HG02610 (cell line): ENCODE measurements around the gene PSMC3IP.
"Not testable (repeated sequence)": the region's sequence is repeated elsewhere in the genome, so short reads cannot be mapped to it uniquely, and the experiment has no call there.

Experiments
- ATAC-seq: cut with Tn5 transposase; IDR thresholded peaks from one replicate; pipeline ENCODE4 v1.9.1; 2021; ENCODE audit warnings: mild to moderate bottlenecking, moderate library complexity; ENCODE audit not compliant: unreplicated experiment

The PSMC3IP gene, protein sequence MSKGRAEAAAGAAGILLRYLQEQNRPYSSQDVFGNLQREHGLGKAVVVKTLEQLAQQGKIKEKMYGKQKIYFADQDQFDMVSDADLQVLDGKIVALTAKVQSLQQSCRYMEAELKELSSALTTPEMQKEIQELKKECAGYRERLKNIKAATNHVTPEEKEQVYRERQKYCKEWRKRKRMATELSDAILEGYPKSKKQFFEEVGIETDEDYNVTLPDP

DNA sequence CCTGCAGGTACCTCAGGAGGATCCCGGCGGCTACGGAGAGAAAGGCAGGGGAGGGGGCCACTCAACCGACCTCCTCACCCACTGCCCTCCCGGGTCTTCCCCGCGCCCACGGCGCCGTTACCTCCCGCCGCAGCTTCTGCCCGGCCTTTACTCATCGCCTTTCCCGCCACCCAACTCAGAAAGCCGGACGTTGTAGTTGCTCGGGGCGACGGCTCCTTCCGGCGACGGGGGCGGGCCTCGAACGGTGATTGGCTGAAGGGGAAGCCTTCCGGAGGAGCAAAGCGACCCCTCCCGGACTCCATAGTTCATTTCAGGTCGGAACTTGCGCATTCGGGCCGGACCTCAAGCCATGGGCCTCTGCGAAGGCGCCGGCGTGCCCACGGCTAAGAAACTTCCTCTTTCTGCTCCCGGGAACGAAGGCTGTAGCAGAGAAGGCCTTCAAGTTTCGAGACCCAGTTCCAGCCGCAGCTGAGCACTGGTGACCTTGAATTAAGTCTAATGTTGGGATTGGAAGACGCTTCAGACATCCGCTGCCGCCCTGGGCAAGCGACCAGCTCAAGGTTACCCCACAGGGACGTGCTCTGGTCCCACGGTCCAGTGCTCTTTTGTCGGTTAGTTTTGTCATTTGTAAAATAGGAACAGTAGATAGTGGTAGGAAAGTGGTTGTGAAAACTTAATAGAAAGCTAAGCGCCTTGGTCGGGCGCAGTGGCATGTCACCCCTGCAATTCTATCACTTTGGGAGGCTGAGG is at the start of gene PSMC3IP:
Gene PSMC3IP, minus strand, starts transcription at position 198 of the 750 bp plus-strand sequence. Its CDS starts 43 bp downstream, at position 155.
- ATAC-seq = peak; percentile 77

DNA sequence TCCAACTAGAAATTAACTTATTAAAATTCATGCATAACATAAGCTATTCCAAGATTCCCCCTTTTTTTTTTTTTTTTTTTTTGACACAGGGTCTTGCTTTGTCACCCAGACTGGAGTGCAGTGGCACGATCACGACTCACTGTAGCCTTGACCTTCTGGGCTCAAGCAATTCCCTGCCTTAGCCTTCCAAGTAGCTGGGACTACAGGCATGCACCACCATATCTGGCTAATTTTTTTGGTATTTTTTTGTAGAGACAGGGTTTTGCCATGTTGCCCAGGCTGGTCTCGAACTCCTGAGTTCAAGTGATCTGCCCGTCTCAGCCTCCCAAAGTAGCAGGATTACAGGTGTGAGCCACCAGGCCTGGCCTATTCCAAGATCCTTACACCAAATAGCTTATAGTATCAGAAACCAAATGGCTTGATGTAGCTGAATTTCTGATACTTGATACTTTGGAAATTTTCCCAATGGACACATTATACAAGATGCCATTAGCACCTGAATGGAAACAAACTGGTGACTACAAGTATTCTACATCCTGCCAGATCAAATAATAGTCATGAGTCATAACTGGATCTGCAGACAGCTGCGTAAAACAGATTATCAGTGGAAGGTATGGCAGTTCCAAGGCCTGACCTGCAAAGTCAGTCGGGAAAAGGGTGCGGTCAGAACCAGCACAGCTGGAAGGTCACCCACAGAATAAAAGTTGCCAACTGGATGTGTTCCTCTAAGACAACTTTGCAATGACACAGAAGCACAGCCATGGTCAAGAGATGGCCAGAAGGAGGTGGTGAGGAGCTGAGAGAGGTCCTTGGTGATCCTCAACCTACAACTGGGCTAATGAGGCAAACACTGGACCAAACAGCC is 46.4 kb upstream of the PSMC3IP start:
- no peak for ATAC-seq

DNA sequence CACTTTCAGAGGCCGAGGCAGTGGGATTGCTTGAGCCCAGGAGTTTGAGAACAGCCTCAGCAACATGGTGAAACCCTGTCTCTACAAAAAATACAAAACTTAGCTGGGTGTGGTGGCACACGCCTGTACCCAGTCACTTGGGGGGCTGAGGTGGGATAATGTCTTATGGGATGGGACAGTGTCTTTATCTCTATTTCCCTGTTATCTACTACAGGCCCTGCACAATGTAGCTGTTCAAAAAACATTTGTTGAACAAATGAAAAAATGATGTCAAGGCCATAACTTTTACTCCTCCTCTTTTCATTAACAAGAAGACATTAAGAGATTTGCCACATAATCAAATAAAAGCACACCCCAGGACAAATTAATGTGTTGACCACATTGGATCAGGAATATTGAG is 45.7 kb upstream of the PSMC3IP start:
- ATAC-seq = no peak

DNA sequence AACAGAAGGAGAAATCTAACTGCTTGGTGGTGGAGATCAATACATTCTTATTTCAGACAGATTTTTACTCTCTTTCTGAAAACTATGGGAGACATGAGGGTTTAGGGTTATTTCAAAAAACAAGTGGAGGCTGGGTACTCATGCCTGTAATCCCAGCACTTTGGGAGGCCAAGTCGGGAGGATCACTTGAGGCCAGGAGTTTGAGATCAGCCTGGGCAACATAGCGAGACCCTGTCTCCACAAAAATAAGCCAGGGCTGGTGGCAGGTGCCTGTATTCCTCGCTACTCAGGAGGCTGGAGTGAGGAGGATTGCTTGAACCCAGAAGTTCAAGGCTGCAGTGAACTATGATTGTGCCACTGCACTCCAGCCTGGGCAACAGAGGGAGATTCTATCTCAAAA is 44.5 kb upstream of the PSMC3IP start:
- ATAC-seq = not testable (repeated sequence)

DNA sequence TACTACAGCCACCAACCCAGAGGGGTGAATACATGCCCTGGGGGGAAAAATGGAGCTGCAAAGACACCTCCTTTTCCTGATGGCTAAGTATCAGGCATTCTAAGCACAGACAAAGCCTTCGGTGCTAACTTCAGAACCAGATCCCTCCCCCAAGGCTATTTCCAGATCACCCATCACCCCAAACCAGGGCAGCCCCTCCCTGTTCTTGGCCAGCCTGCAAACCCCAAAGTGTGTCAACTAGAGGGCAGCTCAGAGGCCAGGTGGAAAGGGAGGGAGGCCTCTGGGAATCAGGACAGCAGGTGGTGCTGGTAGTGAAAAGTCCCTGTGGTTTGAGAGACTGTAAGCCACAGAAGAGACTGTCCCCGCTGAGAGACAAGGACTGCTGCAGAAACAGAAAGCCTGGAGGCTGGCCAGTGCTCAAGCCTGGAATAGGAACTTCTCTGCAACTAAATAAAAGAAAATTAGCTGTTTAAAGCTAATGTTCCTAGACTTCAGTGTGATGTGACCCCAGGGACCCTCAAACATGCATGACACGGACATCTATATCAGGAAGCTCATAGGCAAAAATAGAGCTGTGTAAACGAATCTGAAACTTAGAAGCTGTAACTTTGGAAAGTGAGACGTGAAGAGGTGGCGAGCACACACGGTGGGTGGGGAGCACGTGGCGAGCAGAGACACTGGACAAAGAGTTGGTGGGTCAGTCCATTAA is 41.1 kb upstream of the PSMC3IP start:
- peak; percentile 69 for ATAC-seq

DNA sequence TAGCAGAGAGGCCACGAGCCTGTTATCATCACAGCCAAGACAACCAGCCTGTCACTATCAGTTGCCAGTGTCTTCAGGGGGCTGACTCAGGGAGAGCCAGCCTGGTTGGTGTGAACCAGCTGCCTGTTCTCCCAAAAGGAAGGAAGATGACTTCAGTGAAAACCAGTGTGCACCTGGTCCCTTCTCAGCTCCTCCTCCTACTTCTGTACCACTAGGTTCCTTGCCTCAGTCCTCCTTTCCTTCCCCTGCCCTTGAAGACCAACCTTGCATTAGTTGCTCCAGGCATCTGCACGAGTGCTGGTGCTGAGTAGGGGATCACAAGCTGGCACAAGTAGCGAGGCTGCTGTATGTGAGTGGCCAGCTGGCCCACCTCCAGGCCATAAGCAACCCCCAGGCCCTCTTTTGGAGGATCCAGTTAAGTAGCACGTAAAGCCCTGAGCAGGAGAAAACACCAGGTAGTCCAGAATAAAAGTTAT is 40.5 kb upstream of the PSMC3IP start:
- ATAC-seq = no peak

DNA sequence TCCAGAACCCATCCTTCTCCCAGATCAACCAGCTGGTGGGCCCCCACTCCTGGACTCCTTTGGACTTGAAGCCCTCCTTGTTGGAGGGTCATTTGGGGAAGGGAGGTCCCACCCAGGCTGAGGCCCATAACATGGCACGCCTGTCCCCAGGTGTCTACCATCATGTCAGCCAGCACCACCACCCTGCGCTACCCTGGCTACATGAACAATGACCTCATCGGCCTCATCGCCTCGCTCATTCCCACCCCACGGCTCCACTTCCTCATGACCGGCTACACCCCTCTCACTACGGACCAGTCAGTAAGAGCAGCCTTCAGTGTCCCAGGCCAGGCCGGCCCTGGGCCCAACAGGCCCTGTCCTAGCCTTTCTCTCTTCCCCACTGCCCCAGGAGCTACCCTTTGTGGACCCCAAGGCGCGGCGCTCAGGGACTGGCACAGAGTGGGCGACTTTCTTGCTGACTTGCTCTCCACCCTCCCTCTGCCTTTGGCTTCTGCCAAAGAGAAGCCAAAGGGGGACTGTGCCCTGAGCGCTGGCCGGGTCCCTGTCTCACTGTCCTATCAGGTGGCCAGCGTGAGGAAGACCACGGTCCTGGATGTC is 36.3 kb upstream of the PSMC3IP start:
- ATAC-seq = no peak

DNA sequence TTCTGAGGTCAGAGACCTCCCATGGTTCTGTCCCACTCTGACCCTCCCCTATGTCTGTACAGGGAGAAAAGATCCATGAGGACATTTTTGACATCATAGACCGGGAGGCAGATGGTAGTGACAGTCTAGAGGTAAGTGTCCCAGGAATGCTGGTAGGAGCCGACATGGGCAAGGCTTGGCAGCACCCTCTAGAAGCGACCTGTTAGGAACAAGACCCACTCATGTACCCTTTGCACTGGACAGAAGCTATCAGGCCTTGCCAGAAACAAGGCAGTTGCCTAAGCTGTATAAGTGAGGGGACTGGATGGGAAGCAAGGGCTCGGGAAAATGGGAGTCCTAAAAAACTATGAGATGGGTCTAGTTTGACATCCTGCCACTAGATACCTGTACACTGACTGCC is 34.5 kb upstream of the PSMC3IP start:
- ATAC-seq = no peak

DNA sequence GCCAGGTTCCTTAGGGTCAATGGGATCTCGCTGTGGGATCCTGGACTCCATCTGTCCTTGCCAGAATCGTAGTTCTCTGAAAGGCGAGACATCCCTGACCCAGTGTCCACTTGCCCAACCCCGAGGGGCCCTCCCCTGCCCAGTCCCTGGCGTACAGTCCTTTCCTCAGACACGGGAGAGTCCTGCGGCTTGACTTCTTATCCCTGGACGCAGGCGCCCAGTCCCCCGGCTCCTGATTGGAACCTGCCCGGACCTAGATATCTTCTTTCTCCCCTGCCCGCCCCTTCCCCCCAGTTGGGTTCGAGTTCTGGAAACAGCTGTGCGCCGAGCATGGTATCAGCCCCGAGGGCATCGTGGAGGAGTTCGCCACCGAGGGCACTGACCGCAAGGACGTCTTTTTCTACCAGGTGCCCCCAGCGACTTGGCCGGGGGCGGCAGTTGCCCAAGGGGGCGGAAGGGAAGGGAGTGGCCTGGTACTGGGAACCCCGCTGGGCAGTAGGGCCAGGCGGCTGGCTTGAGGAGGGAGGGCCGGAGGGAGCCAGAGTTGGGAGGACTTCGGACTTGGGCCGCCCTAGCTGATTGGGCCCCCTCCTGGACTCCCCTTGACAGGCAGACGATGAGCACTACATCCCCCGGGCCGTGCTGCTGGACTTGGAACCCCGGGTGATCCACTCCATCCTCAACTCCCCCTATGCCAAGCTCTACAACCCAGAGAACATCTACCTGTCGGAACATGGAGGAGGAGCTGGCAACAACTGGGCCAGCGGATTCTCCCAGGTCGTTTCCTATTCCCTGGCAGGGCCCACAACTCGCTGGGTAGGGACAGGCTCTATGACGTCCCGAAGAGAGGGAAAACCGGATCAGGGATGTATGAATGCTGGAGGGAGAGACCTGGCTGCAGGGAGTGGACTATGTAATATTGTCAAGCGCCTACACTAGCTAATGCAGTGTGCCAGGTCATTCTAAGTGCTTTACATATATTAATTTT is 32.6 kb upstream of the PSMC3IP start:
- peak; percentile 7 for ATAC-seq

DNA sequence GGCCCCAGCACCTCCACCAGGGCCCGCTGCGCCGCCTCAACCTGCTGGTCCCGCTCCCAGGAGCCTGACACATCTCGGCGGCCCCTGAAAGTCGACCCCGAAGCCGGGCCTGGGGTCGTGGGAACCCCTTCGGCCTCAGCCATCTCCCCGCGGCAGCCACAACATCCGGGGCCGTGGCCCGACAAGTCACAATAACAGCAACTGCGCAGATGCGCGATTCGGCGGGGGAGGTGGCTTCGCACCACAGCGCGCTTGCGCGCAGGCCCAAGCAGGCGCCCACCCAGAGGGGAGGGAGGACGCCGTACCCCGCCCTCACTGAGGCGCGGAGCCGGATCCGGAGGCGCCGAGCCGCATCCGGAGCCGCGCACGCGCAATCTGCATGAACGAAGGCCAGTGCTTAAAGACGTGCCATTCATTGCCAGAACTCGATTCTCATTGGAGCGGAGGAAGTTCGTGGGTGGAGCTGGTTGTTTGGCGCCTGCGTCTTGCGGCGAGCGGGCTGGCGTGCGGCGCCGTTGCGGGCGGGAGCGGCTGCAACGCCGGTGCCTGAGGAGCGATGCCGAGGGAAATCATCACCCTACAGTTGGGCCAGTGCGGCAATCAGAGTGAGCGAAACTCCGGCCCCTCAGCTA is 31.8 kb upstream of the PSMC3IP start, which contains the start of the genes RETREG3 and TUBG1:
Gene RETREG3, minus strand, starts transcription at position 193 of the 632 bp plus-strand sequence. Its CDS starts 50 bp downstream, at position 143.
Gene TUBG1, plus strand, starts transcription at position 502 of the 632 bp plus-strand sequence. Its CDS starts 55 bp downstream, at position 557.
- peak; percentile 86 for ATAC-seq

DNA sequence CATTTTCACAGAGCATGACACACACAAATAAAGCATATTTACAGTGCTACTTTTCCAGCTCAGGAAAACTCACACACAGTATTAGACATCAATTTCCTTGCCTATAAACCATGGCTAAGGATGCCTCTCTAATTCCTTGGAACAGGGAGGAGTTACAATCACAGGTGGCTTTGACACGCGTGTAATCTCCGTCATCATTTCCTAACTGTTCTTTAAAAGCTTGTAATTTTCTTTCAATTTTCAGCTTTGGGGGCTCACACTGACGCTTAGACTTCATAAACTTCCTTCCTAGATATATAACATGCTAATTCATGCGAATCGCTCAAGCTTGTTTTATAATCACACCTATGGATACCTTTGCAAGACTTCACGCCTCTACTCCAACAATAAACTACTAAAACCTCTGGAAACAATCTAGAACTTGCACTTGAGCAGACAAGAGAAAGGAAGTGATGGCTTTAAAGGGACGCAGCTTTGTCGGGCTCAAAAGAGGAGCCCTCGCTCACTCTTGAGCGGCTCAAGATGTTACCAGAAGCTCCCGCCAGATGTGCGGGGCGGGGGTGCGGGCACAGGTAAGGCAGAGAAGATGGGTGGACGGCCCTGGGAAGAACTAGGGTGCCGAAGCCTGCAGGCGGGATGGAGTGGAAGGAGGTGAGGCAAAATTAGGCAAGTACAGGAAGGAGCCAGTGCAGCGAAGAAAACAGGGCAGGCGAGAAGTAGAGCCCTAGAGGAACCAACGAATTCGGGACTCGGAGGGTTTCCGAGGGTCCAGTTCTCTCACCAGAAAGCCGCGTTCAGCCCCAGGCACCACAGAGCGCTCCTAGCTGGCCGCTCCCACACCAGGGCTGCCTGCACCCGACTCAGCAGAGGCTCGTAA is 31.0 kb upstream of the PSMC3IP start:
- peak; percentile 21 for ATAC-seq

DNA sequence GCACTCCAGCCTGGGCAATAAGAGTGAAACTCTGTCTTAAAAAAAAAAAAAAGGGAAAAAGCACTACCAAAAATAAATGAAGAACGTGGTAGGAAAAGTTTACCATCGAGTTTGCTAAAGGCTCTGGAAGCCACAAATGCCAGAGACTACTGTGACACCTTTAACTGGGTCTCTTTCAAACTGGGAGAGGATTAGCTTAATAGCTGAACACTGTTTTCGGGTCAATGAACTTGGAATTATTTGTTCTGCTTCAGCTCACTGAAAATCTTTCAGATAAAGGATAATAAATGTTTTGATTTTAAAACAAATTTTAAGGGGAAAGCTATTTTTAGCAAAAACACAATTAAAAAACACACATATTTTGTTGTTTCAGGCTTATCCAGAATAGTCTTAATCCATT is 30.2 kb upstream of the PSMC3IP start:
- no peak for ATAC-seq

DNA sequence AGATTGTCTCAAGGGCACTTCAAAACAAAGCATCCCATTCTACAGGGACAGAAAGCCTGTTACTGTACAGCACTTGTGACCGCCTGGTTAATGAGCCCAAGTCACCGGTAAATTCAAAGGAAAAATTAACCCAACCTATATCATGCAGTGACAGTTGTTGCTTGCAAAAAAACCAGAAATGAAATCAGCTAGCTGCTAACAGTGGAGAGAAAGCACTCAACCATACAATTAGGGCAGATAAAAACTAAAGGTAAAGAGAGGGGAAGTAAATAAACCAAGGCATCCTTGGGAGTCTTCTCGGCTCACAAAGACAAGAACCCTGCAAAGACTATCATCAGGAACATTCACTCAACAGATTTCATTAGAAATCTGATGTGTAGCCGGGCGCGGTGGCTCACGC is 25.8 kb upstream of the PSMC3IP start:
- ATAC-seq = no peak

DNA sequence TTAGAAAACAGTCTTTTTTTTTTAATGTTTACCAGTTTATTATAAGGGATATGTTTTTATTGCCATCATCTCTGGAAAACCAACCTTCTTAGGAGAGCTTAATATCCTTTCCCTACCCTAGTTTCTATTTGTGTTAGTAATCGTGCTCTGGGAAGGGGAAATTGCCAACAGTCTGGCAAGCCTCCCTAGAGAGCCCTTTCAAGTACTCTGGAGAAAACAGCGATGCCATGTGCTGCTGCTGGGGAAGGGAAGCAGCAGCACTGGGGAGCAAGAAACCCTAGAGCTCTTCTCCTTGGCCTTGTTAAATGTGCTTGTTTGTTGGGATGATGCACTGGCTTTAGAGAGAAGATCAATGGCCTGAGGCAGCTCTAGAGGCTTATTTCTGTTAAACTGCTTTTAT is 21.4 kb upstream of the PSMC3IP start:
- no peak for ATAC-seq

DNA sequence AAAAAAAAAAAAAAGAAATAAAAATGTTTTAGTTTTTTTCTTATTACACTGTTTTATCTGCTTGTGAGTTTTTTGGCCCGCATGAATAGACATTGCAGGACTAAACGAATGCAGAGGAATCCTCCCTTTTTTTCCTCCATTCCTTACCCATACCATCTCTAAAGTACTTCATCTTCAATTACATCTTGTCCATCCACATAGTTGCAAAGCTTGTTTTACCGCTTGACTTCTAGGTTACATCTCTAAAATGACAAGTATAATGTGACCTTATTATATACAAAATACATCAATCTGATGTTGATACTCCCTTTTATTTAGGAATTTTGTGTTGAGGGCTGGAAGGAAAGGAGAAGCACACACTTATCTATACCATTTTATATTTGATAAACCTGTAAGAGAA is 18.9 kb upstream of the PSMC3IP start:
- no peak for ATAC-seq

DNA sequence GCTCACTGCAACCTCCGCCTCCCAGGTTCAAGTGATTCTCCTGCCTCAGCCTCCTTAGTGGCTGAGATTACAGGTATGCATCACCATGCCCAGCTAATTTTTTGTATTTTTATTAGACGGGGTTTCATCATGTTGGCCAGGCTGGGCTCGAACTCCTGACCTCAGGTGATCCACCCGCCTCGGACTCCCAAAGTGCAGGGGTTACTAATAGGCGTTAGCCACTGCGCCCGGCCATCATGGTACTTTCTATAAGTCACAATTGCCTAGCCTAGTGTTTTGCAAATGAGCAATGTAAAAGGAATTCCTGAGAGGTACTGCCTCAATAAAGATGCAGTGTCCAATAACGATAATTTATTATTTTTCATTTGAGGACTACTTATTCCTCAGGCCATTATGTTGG is 13.9 kb upstream of the PSMC3IP start:
- ATAC-seq = no peak

DNA sequence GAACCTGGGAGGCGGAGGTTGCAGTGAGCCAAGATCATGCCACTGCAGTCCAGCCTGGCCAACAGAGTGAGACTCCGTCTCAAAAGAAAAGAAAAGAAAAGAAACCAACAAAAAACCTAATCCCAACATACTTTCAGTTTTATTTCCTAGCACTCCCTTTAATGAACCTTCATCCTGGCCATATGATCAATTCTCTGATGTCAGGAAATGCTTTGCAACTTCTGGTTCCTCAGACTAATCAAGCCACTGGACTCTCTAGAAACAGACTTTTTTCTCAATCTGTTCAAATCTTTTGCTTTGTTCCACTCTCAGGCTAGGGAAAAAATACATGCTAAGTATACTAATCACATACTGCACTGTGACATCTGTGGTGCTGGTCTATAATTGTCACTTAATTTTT is 13.4 kb upstream of the PSMC3IP start:
- no peak for ATAC-seq
